Stomach (tissue), 9 donors: ENCODE results near the gene IDI2. TPM values are rescaled to one million over a fixed set of nuclear protein-coding genes. Genes with fewer than 3 reads are reported as not detected.

Experiments used
- DNase-seq, 2 donors: peaks; one replicate each; pipeline versions ENCODE4 v3.0.0 to v3.0.0-alpha.2; 2013 to 2019
- H3K27ac ChIP-seq, 5 donors: fragments of 200-600 bp in 4 of 5; sonication (generic) in 4 of 5; one replicate each; pipeline ENCODE4 v1.5.1; 2013 to 2019; ENCODE audit warnings: mild to moderate bottlenecking in 1 of 5, moderate library complexity in 1 of 5
- H3K27me3 ChIP-seq, 3 donors: fragments of 200-600 bp; sonication (generic); one replicate each; pipeline ENCODE4 v1.5.1; 2017 to 2019; ENCODE audit warnings: mixed run types in 1 of 3
- H3K36me3 ChIP-seq, 4 donors: fragments of 200-600 bp; sonication (generic); 1 replicate in 3 of 4; 2 replicates in 1 of 4; pipeline ENCODE4 v1.5.1; 2016 to 2019
- H3K4me1 ChIP-seq, 4 donors: fragments of 200-600 bp; sonication (generic); one replicate each; pipeline ENCODE4 v1.5.1; 2016 to 2019
- H3K4me3 ChIP-seq, 4 donors: fragments of 200-600 bp; sonication (generic) in 3 of 4; one replicate each; pipeline ENCODE4 v1.5.1; 2016 to 2019; ENCODE audit warnings: mild to moderate bottlenecking in 1 of 4
- H3K9me3 ChIP-seq, 4 donors: fragments of 200-600 bp; sonication (generic); one replicate each; pipeline ENCODE4 v1.5.1; 2016 to 2019
- CTCF ChIP-seq, 7 experiments: fragments of 450-650 bp in 4 of 7; fragments of 200-600 bp in 3 of 7; sonication (generic) in 3 of 7; IDR thresholded peaks; one replicate each; pipeline ENCODE4 v1.5.1; 2016 to 2019; ENCODE audit warnings: antibody characterized with exemption in 7 of 7, control low read depth in 2 of 7, mild to moderate bottlenecking in 1 of 7
- EP300 ChIP-seq: sonication (generic); formaldehyde crosslinking; IDR thresholded peaks from one replicate; pipeline ENCODE4 v1.6.1; 2017; ENCODE audit warnings: antibody characterized with exemption
- POLR2A ChIP-seq, 4 donors: fragments of 450-650 bp; IDR thresholded peaks; one replicate each; pipeline ENCODE4 v1.6.1; 2016; ENCODE audit warnings: antibody characterized with exemption in 4 of 4, control low read depth in 2 of 4, mild to moderate bottlenecking in 1 of 4, moderate library complexity in 1 of 4
- POLR2AphosphoS5 ChIP-seq, 3 donors: sonication (generic); formaldehyde crosslinking; IDR thresholded peaks; one replicate each; pipeline ENCODE4 v1.6.1; 2016; ENCODE audit warnings: antibody characterized with exemption in 3 of 3
- WGBS, 5 donors: extraction: QIAGEN DNeasy Blood & Tissue Kit in 3 of 5; methylation state at CpG; one replicate each; pipeline versions ENCODE4 v1.1.5 to v1.1.7; 2013 to 2018; 5-methylcytosine and 5-hydroxymethylcytosine counted together
- intact Hi-C: fragments of 100-400 bp; cut with DNase I; formaldehyde crosslinking; loops from one replicate; pipeline ENCODE4 v1.15.1; 2023; ENCODE audit warnings: low total_unique reads
- polyA plus RNA-seq, 3 donors: library from polyadenylated mRNA; stranded (reverse); fragments of 200-250 nt; gene quantifications; one replicate each; pipeline ENCODE4 v1.2.3, GENCODE V29; 2013
- total RNA-seq, 5 donors: library from RNA; depleted of rRNA; stranded (reverse); fragments of >200 nt; gene quantifications; one replicate each; pipeline versions ENCODE4 v1.1.0 to v1.2.3, GENCODE V29; 2014 to 2016
- donor health status: healthy with polysubstance abuse.
- donor health status: Bipolar disorder and iron deficiency.
- donor health status: healthy.

The IDI2 gene
- total and polyA plus RNA-seq, 8 donors: 2.9 TPM; not detected in 7

GRCh38 chr10:1024103-1024502, 1.6 kb downstream of the IDI2 start:
- H3K27ac ChIP-seq: no peak overlapping the region
- H3K36me3 ChIP-seq: peaks cover 0 to 18% (median 17%) of the 10 kb centered on the region in 4 donors
- DNase-seq: no peak
- H3K9me3 ChIP-seq: no peaks in the 10 kb centered on the region
- H3K27me3 ChIP-seq: no peaks in the 10 kb centered on the region
- intact Hi-C loops: no loop called here
- 91 to 93% (median 93%) methylated on average over 12 of the region's 12 CpGs for WGBS, 5 donors
- no peak overlapping the region for H3K4me3 ChIP-seq
- H3K4me1 ChIP-seq: no peaks in the 10 kb centered on the region
- TF ChIP-seq POLR2AphosphoS5 (IDR thresholded peaks at IDR 0.05): no peak
- TF ChIP-seq CTCF (IDR thresholded peaks at IDR 0.05): no peak
- TF ChIP-seq EP300: no peak
- TF ChIP-seq POLR2A (IDR thresholded peaks at IDR 0.05): no peak

GRCh38 chr10:1022413-1022812, 3.2 kb downstream of the IDI2 start:
- H3K4me1 ChIP-seq: no peaks in the 10 kb centered on the region

GRCh38 chr10:1020958-1021357, 4.7 kb downstream of the IDI2 start:
- WGBS, 5 donors: 92 to 98% (median 94%) methylated on average over 9 of the region's 9 CpGs

More at GRCh38 chr10:1022413-1022812, 3.2 kb downstream of the IDI2 start:
- H3K27me3 ChIP-seq: no peaks in the 10 kb centered on the region
- H3K4me3 ChIP-seq: no peak overlapping the region
- DNase-seq: no peak
- no peaks in the 10 kb centered on the region for H3K9me3 ChIP-seq
- no peak overlapping the region for H3K27ac ChIP-seq
- intact Hi-C loops: no loop called here
- 78 to 93% (median 82%) methylated on average over 12 of the region's 12 CpGs for WGBS, 5 donors
- TF ChIP-seq CTCF (IDR thresholded peaks at IDR 0.05): no peak
- TF ChIP-seq POLR2AphosphoS5 (IDR thresholded peaks at IDR 0.05): no peak
- no peak for TF ChIP-seq POLR2A (IDR thresholded peaks at IDR 0.05)
- no peak for TF ChIP-seq EP300
- peaks cover 9 to 35% (median 34%) of the 10 kb centered on the region in 4 donors for H3K36me3 ChIP-seq

GRCh38 chr10:1020460-1020859, 5.2 kb downstream of the IDI2 start:
- no peak for DNase-seq
- H3K4me3 ChIP-seq: no peak overlapping the region
- no peaks in the 10 kb centered on the region for H3K9me3 ChIP-seq
- no peak for TF ChIP-seq POLR2A (IDR thresholded peaks at IDR 0.05)
- no peak for TF ChIP-seq CTCF (IDR thresholded peaks at IDR 0.05)
- no peak for TF ChIP-seq EP300
- H3K27ac ChIP-seq: no peak overlapping the region
- H3K27me3 ChIP-seq: no peaks in the 10 kb centered on the region
- H3K36me3 ChIP-seq: peaks cover 28 to 55% (median 54%) of the 10 kb centered on the region in 4 donors
- H3K4me1 ChIP-seq: no peaks in the 10 kb centered on the region
- WGBS, 5 donors: 86 to 95% (median 92%) methylated on average over 10 of the region's 10 CpGs
- intact Hi-C loops: no loop called here

More at GRCh38 chr10:1020958-1021357, 4.7 kb downstream of the IDI2 start:
- Histone ChIP-seq H3K4me1 (no peaks in the 10 kb centered on the region), H3K4me3 (no peak overlapping the region), H3K9me3 (no peaks in the 10 kb centered on the region), H3K27ac (no peak overlapping the region), H3K36me3 (peaks cover 24 to 50% (median 49%) of the 10 kb centered on the region in 4 donors), H3K27me3 (no peaks in the 10 kb centered on the region)
- intact Hi-C loops: no loop called here
- DNase-seq: no peak
- TF ChIP-seq POLR2AphosphoS5 (IDR thresholded peaks at IDR 0.05): no peak
- no peak for TF ChIP-seq EP300
- TF ChIP-seq POLR2A (IDR thresholded peaks at IDR 0.05): no peak
- no peak for TF ChIP-seq CTCF (IDR thresholded peaks at IDR 0.05)
